Upper lobe of left lung (tissue), 6 donors: ENCODE results near the gene PPM1E. TPM values are rescaled to one million over a fixed set of nuclear protein-coding genes. Genes with fewer than 3 reads are reported as not detected.

Experiments used
- ATAC-seq, 2 donors: fragments of 200-7000 bp; cut with Tn5 transposase; one replicate each; pipeline ENCODE4 v1.9.1; 2022; ENCODE audit warnings: mild to moderate bottlenecking in 2 of 2, moderate library complexity in 2 of 2; ENCODE audit not compliant: low FRiP score in 2 of 2
- DNase-seq, 2 donors: peaks; one replicate each; pipeline ENCODE4 v3.0.0-alpha.2; 2019 to 2020
- H3K27ac ChIP-seq, 4 donors: fragments of 200-600 bp; sonication (generic); one replicate each; pipeline ENCODE4 v1.5.1; 2016 to 2019
- H3K27me3 ChIP-seq, 4 donors: fragments of 200-600 bp; sonication (generic); one replicate each; pipeline ENCODE4 v1.5.1; 2017 to 2019
- H3K36me3 ChIP-seq, 4 donors: fragments of 200-600 bp; sonication (generic); one replicate each; pipeline ENCODE4 v1.5.1; 2016 to 2019
- H3K4me1 ChIP-seq, 4 donors: fragments of 200-600 bp; sonication (generic); one replicate each; pipeline ENCODE4 v1.5.1; 2018 to 2019
- H3K4me3 ChIP-seq, 4 donors: fragments of 200-600 bp; sonication (generic); one replicate each; pipeline ENCODE4 v1.5.1; 2017 to 2019; ENCODE audit warnings: mild to moderate bottlenecking in 2 of 4, moderate library complexity in 1 of 4
- H3K9me3 ChIP-seq, 4 donors: fragments of 200-600 bp; sonication (generic); one replicate each; pipeline ENCODE4 v1.5.1; 2018 to 2019
- EP300 ChIP-seq, 4 donors: sonication (generic); formaldehyde crosslinking; IDR thresholded peaks; one replicate each; pipeline ENCODE4 v1.5.1; 2017; ENCODE audit warnings: antibody characterized with exemption in 4 of 4, control low read depth in 2 of 4
- POLR2A ChIP-seq, 4 donors: fragments of 450-650 bp; IDR thresholded peaks; one replicate each; pipeline ENCODE4 v1.5.1; 2016 to 2017; ENCODE audit warnings: antibody characterized with exemption in 4 of 4, mild to moderate bottlenecking in 2 of 4
- POLR2AphosphoS5 ChIP-seq, 2 donors: sonication (generic); formaldehyde crosslinking; IDR thresholded peaks; one replicate each; pipeline ENCODE4 v1.5.1; 2017; ENCODE audit warnings: antibody characterized with exemption in 2 of 2
- WGBS, 2 donors: methylation state at CpG; one replicate each; pipeline ENCODE4 v1.1.5; 2017 to 2018; 5-methylcytosine and 5-hydroxymethylcytosine counted together
- total RNA-seq, 6 donors: library from RNA; depleted of rRNA in 4 of 6; stranded (reverse); fragments of >200 nt in 4 of 6; gene quantifications; one replicate each; pipeline versions ENCODE4 v1.1.0 to v1.2.1, GENCODE V29; 2016 to 2021
- TF ChIP-seq, protein P1 (sequence below), 6 experiments: fragments of 450-650 bp in 4 of 6; fragments of 200-600 bp in 2 of 6; sonication (generic) in 2 of 6; IDR thresholded peaks; one replicate each; pipeline ENCODE4 v1.5.1; 2016 to 2019; ENCODE audit warnings: antibody characterized with exemption in 6 of 6
- donor health status: DM: no; HTN: no; CAD: no; lungs with moderate emphysema.
- donor health status: DM: no; HTN: yes; CAD: no; lungs with severe emphysema.

Gene PPM1E
- total RNA-seq, 6 donors from 2014 or later, result under 0.01 to 0.76 (median 0.18) TPM

DNA sequence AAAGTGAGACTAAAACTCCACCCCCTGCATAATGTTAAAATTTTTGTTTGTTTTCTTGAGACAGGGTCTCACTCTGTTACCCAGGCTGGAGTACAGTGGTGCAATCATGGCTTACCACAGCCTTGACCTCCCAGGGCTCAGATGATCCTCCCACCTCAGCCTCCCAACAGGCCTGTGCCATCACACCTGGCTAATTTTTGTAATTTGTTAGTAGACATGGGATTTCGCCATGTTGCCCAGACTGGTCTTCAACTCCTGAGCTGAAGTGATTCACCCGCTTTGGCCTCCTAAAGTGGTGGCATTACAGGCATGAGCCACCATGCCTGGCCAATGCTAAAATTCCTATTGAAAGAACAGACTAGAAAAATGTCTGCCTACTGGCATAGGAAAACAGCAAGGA is 247.2 kb downstream of the PPM1E start:
- DNase-seq (no peak), ATAC-seq (no peak)
- no peaks in the 10 kb centered on the region for H3K9me3 ChIP-seq
- H3K4me1 ChIP-seq, result peaks cover 0 to 16% (median 7%) of the 10 kb centered on the region in 4 donors
- peak overlapping the region in 1 of 4 donors; percentile 75 for H3K27ac ChIP-seq
- TF ChIP-seq POLR2AphosphoS5 (IDR thresholded peaks at IDR 0.05) (no peak), POLR2A (IDR thresholded peaks at IDR 0.05) (no peak), EP300 (IDR thresholded peaks at IDR 0.05) (no peak)
- TF ChIP-seq, protein P1, sequence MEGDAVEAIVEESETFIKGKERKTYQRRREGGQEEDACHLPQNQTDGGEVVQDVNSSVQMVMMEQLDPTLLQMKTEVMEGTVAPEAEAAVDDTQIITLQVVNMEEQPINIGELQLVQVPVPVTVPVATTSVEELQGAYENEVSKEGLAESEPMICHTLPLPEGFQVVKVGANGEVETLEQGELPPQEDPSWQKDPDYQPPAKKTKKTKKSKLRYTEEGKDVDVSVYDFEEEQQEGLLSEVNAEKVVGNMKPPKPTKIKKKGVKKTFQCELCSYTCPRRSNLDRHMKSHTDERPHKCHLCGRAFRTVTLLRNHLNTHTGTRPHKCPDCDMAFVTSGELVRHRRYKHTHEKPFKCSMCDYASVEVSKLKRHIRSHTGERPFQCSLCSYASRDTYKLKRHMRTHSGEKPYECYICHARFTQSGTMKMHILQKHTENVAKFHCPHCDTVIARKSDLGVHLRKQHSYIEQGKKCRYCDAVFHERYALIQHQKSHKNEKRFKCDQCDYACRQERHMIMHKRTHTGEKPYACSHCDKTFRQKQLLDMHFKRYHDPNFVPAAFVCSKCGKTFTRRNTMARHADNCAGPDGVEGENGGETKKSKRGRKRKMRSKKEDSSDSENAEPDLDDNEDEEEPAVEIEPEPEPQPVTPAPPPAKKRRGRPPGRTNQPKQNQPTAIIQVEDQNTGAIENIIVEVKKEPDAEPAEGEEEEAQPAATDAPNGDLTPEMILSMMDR (IDR thresholded peaks at IDR 0.05), result no peak
- no peaks in the 10 kb centered on the region for H3K27me3 ChIP-seq
- WGBS, 2 donors, result 95 to 100% methylated on average over 2 of the region's 2 CpGs
- H3K36me3 ChIP-seq, result peaks cover 0 to 30% (median 1%) of the 10 kb centered on the region in 4 donors
- H3K4me3 ChIP-seq, result no peak overlapping the region

DNA sequence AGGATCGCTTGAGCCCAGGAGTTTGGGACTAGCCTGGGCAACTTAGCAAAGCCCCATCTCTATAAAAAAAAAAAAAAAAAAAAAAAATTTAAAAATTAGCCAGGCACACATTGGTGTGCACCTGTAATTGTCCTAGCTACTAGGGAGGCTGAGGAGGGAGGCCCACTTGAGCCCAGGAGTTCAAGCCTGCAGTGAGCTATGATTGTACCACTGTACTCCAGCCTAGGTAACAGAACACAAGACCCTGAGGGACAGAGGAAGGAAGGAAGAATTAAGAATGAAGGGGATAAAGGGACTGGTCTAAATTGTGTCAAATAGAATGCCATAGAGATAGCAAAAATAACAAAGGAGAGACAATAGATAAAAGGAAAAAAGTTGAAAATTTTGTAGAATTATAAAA is 248.2 kb downstream of the PPM1E start:
- H3K27ac ChIP-seq, result no peak overlapping the region
- H3K36me3 ChIP-seq, result peaks cover 0 to 24% (median 0%) of the 10 kb centered on the region in 4 donors
- H3K9me3 ChIP-seq, result no peaks in the 10 kb centered on the region
- H3K27me3 ChIP-seq, result no peaks in the 10 kb centered on the region
- no peak overlapping the region for H3K4me3 ChIP-seq
- ATAC-seq (no peak), DNase-seq (no peak)
- WGBS, 2 donors, result 100% methylated on average over 1 of the region's 1 CpG
- TF ChIP-seq POLR2A (IDR thresholded peaks at IDR 0.05) (no peak), POLR2AphosphoS5 (IDR thresholded peaks at IDR 0.05) (no peak), EP300 (IDR thresholded peaks at IDR 0.05) (no peak)
- TF ChIP-seq, protein P1 (IDR thresholded peaks at IDR 0.05), result no peak
- peaks cover 0 to 16% (median 7%) of the 10 kb centered on the region in 4 donors for H3K4me1 ChIP-seq

DNA sequence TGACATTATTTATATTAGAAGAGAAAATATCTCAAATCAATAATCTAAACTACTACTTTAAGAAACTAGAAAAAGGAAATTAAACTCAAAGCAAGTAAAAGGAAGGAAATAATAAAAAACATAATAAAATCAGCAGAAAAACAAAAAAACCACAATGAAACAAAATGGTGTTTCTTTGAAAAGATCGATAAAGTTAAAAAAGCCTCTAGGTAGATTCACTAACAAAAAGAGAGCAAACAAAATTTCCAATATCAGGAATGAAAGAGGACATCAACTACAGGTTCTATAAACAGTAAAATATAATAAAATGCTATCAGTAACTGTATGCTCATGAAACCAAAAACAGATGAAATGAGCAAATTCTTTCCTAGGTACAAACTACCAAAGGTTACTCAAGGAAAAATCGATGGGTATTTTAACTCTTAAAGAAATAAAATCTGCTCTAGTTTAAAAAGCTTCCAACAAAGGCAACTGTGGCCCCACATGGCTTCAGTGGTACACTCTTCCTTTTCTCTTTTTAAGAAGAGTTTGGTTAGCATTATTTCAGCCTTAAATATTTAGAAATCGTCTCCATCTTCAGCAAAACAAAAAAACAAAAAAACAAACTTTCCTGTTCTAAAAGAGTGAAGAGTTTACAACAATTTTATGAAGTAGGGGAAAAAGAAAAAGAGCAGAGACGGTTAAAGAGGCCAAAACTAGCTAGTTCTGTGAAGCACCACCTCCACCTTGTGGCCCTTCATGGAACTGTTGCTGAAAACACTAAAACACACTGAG is 248.9 kb downstream of the PPM1E start:
- Histone ChIP-seq H3K9me3 (no peaks in the 10 kb centered on the region), H3K27ac (no peak overlapping the region), H3K36me3 (peaks cover 0 to 22% (median 0%) of the 10 kb centered on the region in 4 donors), H3K4me1 (peaks cover 0 to 16% (median 7%) of the 10 kb centered on the region in 4 donors), H3K27me3 (no peaks in the 10 kb centered on the region), H3K4me3 (no peak overlapping the region)
- 19 to 21% methylated on average over 4 of the region's 4 CpGs for WGBS, 2 donors
- TF ChIP-seq, protein P1 (IDR thresholded peaks at IDR 0.05), result peak; percentile 83 to 94 (median 92)
- TF ChIP-seq EP300 (IDR thresholded peaks at IDR 0.05), result no peak
- TF ChIP-seq POLR2AphosphoS5 (IDR thresholded peaks at IDR 0.05), result no peak
- no peak for TF ChIP-seq POLR2A (IDR thresholded peaks at IDR 0.05)
- DNase-seq (peak in 1 of 2 donors; percentile 64), ATAC-seq (peak; percentile 79 to 87)

DNA sequence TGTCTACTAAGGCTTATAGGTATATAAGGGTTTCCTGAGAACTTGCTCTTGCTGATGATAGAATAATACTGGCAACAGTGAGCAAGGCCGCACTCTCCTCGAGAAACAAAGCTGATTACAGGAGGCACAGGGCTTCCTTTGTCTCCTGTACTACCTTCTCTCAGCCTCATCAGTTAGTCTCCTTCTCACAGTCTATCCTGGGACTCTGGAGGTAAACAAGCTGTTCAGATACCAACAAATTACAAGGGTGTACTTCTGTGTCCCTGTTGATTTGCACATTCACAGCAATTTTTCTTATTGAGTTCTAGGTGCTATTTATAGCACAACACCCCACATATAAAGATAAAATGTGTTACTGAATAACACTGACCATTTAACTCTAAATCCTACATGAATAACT is 252.3 kb downstream of the PPM1E start:
- TF ChIP-seq, protein P1 (IDR thresholded peaks at IDR 0.05), result no peak
- TF ChIP-seq POLR2AphosphoS5 (IDR thresholded peaks at IDR 0.05), result no peak
- no peak for TF ChIP-seq POLR2A (IDR thresholded peaks at IDR 0.05)
- no peak for TF ChIP-seq EP300 (IDR thresholded peaks at IDR 0.05)
- Histone ChIP-seq H3K4me1 (peaks cover 0 to 5% (median 2%) of the 10 kb centered on the region in 4 donors), H3K4me3 (no peak overlapping the region), H3K27me3 (no peaks in the 10 kb centered on the region), H3K9me3 (no peaks in the 10 kb centered on the region), H3K36me3 (peaks cover 5 to 40% (median 8%) of the 10 kb centered on the region in 4 donors), H3K27ac (no peak overlapping the region)
- ATAC-seq (no peak), DNase-seq (no peak)
- WGBS, 2 donors, result 86 to 90% methylated on average over 2 of the region's 2 CpGs
